GM19240 (cell line): ENCODE results near the gene RBMS3.

ENCODE experiments used
- DNase-seq: peaks from one replicate; pipeline ENCODE4 v3.0.0; 2011; ENCODE audit warnings: low spot score; ENCODE audit not compliant: insufficient read length

The RBMS3 gene

DNA sequence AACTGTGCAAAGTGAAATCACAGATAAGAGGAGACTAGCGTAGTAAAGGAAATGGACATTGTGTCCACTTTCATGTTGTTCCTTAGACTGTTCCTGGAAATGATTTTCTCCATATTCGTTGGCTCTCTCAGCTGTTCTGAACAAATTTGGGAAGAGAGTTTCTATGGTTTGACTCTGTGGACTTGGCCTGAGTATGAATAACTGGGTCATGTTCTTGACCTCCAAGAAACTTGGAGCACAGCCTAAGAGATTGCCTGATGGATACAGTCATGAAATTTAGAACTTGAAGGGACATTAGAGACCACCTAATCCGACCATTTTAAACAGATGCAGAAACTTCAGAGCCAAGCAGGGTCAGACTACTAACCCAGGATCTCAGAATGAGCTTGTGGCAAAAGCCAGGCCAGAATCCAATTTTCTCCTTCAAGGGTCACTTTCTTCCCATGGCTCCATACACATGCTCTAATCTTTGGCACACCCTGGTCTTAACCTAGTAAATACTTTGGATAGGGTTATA lies 430.4 kb downstream of the RBMS3 start:
- DNase-seq: no peak

DNA sequence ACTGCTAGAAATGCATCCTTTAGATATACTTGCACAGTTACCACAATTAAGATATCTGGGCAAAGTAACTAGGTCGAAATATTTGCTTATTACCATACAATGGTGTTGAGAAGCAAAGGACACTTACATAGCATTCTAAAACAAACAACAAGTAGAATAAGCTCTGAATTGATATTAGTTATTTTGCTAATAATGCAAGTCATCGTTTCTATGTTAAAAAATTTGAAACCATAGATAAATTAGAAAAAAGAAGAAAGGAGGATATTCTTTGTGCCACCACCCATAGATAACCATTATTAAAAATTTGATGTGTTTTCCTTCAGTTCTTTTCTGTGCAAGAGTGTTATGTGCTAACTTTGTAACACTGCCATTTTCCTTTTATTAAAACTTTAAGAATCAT lies 435.3 kb downstream of the RBMS3 start:
- no peak for DNase-seq

DNA sequence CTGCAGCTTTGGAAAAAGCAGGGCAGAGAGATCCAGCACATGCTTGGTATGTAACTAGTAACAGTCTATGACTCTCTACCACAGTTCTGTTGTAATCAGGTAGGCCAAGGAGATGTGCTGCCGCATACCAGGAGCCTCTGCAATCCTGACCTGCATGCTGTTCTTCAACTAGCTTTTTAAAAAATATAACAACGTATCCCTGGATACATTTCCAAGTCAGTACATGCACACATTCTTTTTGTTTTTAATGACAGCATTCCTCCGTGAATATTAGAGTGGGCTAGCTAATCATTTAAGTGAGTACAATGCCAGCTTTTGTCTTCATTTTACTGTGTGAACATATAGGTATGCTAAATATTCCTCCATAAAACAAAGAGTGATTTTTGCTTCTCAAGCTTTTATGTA lies 437.8 kb downstream of the RBMS3 start:
- DNase-seq: no peak

DNA sequence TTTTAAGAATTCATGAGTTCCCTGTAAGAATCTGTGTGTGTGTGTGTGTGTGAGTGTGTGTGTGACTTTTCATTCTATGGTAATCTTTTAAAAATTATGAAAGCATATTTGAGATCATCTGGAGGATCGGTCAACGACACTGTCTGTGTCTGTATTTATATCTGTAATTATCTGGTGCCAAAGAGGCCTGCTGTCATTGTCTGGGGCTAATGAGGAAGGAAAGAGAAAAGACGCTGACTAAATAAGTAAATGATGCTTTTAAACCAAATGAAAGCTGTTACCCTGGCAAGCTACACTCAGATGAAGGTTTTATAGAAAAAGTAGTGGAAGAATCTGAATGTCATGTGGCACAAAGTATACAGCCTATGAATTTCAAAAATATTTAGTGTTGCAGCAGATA lies 439.8 kb downstream of the RBMS3 start:
- no peak for DNase-seq

DNA sequence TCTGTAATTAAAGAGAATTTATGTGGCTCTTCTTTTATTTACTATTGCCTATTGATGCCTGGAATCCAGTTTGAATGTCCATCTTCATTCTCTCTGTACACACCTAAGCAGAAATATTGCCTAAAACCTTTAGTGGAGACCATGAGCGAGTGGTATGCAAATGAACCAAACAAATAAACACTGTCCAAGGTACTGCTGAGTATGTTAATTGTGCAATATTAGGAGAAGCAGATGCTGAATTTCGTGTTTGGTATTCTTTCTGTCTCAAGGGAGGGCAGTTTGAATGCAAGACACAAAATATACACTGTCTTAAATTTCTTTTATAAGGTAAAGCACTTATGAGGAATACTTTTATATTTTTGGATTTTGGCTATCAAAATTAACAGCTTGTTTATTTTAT lies 440.9 kb downstream of the RBMS3 start:
- DNase-seq: no peak

DNA sequence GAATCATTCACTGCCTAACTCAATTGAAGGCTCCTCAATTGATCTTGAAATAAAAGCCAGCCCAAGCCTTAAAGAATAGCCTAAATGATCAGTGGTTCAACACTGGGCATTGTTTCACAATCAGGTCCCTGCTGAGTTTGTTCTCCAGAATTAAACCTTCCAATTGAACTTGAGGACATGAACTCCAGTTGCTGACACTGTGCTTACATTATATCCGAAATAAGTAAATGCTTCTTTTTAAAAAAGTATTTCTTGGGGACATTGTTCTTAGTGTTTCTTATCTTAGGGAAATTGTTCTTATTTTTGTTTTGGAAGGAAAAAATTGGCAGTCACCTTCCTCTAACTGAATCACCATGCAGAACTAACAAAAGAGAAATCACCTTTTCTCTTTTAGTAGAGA lies 450.2 kb downstream of the RBMS3 start:
- DNase-seq: no peak

DNA sequence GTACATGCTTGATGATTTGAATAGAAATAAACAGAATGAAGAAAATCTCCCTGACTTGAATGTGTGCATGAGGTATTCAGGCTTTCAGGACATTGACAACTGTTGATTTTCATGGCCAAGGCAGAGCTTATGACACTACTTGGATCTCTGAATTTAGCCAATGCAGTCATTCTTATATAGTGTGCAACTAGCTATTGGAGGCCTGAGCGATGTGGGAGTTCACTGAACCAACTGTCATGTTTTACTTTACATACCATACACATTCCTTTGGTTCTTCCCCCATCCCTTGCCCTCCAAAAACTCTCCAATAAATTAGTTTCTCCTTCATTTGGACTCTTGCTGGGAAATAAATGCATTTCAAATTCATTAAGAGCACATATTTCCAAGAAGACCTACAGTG lies 460.4 kb downstream of the RBMS3 start:
- no peak for DNase-seq

DNA sequence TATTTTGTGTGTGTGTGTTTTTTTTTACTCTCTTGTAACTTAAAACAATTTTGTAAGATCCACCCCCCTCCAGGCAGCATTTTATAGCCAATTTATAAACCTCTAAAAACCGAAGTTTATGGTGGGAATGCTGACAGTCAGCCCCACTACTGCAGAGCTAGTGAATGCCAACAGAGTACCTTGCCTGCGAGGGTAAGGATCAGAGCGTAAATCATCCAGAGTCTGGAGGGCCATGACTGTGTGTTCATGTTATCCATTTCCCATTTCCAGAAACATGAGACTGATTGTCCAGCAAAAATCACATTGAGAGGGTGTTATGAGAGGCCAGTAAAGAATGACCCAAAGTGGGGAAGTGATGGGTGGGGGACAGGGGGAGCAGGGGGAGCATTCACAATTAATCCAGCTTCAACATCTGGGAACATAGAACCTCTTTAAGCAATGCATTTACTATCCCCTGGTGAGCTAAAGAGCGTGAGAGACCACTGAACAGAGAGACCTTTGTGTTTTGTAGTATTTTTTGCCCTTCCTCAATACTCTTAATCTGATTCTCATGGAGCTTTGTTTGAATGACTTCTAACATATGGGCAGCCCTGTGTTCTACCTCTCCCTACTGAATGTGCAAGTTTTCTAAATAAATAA lies 464.5 kb downstream of the RBMS3 start:
- DNase-seq: no peak

DNA sequence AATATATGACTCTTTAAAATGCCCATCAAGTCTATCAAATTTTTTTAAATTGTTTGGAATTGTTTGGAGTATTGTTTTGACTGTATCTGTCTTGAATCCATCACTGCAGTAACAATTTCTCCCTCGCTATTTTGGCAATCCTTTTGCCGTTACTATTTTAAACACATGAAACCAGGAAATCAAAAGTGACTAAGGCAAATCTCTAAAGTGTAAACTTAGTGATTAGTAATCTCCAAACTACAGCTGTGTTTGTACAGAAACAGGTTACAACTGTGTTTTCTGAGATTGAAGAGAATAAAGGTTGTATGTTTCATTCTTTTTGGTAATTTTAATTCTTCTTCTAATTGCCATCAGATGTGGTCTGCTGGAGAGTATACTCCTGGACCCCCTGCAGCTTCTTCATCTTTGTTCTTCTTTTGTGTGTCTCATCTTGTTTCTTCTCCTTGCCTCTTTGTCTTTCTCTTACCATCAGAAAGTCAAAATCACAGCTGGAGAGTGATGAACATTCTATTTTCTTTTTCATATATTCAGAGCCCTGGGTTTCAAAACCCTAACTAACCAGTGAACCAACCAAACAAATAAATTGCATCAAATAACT lies 465.4 kb downstream of the RBMS3 start:
- DNase-seq: no peak

DNA sequence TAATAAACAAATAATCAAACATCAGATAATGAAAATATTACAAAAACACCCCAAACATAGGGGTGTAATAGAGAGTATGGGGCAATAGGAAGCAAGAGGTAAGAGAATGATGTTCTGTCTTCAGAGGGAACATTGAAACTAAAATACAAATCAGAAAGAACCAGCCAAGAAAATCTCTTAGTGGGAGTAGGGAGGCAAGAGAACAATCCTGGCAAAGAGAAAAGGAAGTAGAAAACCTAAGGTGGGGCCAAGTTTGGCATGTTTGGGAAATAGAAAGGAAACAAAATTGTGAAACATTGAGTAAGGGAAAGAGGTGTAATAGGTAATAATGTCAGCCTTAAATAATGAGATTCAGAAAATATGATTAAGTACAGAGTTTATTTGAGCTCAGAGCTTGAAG lies 467.1 kb downstream of the RBMS3 start:
- no peak for DNase-seq

DNA sequence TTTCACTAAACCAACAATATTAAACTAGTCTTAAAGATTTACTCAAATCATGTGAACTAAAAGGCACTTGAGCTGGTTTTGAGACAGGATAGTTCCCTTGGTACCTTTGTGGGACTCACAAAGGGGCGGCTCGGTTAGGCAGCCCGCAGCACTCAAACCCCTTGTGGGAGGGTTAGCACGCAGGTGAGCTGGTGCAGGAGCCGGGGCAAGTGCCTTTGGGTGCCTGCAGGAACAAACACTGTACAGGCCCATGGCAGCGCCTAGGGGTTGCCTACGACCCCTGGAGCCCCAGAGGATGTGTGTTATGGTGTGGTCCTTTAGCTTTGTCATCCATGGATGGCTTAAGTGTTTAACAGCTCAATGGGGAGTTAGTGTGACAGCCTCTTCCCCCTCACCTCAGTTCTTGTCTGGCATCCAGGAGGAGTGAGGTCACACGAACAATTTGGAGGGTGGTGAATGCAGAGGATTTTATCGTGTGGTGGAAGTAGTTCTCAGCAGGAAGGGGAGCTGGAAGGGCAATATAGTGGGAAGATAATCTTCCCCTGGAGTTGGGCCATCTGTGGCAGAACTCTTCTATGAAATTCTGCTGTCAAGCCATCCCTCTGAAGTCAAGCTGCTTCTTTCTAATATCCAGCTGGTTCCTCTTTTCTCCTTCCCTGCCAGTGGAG lies 470.9 kb downstream of the RBMS3 start:
- no peak for DNase-seq

DNA sequence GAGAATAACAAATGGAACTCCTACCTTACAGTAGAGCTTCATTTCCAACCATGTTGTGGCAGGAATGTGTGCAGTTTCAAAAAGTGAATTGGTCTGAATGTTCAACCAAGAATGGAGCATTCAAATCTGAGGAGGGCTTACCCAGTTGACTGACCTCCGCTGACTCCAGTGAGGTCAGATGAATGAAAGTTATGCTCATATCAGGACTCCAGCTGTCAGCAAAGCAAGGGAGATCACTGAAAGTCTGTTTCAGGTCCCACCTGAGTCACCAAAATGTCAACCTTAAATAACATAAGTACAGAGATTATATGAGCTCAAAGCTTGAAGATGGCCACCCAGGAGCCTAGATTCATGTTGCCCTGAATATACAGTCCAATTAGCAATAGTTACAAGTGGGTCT lies 473.5 kb downstream of the RBMS3 start:
- no peak for DNase-seq

DNA sequence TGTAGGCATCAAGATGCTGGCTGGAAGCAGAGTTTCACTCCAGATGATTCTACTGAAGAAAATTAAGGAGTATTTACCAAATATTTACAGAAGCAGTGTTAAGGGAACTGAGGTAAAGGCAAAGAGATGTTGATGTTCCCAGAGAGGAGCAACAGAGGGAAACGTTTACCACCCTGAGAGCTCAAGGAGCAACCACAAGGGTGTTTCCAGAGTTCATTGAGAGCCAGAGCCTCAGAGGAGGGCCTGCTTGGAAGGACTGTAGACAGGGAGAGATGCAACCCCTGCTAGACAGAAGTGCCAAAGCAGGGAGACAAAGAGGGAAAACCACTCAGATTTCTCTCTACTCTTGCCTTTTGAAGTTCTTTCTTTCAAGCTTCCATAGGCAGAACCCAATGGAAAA lies 474.5 kb downstream of the RBMS3 start:
- DNase-seq: no peak

DNA sequence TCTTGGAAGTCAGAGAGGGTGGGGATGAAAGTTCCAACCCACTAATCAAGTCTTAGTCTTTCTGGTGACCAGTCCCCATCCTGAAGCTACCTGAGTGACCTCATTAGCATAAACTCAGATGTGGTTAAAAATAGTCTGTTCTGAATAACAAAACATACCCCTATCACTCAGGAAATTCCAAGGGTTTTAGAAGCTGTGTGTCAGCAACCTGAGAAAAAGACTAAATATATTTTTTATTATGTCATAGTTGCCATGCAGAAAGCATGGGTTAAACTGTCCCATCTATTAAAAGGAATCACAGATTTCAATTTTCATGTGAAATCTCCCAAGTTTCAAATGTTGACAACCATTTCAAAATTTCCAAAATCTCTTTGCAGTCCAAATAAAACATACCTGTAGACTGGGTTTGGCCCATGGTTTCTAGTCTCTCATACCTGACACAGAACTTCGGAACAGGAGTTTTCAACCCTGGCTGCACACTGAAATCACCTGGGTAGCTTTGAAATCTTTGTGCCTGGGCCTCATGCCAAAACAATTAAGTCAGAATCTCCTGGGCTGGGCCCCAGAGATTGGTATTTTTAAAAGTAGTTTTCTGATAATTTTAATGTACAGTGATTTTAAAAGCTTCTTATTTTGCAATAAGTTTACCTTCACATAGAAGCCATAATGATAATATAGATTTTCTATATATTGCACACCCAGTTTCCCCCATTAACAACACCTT lies 476.3 kb downstream of the RBMS3 start:
- DNase-seq: no peak

DNA sequence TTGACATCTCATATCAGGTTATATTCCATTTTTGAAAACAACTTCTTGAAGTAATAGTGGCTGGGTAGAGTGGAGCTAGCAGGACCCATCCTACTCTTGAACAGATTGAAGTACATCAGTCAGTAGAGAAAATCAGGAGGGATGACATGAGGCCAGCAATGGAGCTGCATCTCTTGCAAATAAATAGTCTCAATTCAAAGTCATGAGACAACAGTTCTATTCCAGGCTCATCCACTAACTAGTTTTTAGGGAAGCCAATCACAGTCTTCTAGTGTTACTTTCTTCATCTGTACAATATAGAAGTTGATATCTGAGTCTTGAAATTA lies 477.2 kb downstream of the RBMS3 start:
- no peak for DNase-seq

DNA sequence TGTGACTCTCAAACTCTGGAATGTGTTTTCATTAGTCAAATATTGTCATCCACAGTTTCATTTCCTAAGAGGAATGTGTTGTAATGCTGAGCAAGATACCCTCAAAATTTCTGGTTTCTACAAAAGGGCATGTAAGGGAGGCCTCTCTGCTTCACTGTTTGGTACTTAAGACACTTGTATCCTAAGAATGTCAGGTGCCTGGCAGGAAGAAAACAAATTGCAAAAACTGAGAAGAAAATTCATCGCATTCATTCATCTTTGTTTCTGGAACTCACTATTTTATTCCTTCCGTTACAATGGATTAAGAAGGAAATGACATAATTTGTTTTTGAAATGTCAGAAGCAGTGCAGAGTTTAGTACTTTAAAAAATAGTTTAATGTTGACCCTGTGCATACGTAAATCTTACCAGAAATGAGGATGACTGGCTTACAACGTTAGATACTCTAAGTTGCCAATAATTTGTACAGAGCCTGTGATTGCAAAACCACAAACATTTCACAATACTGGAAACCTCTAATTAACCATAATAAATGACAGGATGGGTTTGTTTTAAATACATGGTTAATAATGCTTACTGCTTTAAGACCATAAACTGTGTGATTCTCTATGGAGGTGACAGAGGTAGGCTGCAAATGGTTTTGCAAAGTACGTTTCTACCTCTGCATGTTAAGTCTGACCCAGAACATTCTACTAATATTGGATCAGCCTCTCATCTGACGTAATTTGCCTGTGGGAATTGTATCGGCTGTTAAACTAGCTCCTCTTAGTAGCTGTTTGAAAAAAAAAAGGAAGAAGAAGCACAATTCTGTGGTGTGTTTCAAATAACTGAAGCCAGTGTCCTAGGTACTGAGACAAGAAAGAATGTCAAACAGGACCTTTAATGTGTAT lies 477.8 kb downstream of the RBMS3 start:
- no peak for DNase-seq

DNA sequence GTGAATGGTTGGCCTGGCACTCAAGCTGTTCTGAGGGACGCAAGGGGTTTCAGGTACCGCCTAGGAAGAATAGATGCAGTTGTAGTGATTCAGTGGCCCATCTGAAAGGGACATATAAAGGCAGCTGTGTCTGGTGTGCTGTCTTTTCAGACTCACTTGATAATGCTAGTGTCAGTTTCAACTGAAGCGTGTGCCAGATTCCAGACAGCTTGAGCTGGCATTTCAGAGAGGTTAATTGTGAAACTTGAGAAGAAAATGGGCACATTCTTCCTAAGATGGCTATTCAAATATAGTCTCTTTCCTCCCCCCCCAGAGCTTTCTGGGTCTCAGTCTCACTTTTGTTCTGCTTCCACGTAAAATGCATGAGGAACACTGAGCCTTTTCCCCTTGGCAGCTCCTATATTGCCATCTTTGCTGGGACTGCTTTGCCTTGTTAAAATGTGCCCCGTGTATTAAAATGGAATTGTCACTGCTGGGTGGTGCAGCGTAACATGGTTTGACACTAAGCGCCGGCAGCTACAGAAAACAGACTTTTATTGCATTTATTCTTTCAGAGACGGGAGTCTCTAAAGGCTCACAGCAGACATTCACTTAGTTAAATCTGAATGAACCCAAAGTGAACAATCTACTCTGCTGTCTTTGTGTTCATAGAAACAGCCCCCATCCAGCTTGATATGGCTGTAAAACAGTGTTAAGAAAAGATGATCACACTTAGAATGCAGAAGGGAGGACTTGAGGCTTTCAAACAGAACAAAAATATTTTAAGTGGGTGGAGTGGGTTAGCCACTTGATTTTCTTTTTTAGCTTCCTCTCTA lies 478.7 kb downstream of the RBMS3 start:
- DNase-seq: no peak

DNA sequence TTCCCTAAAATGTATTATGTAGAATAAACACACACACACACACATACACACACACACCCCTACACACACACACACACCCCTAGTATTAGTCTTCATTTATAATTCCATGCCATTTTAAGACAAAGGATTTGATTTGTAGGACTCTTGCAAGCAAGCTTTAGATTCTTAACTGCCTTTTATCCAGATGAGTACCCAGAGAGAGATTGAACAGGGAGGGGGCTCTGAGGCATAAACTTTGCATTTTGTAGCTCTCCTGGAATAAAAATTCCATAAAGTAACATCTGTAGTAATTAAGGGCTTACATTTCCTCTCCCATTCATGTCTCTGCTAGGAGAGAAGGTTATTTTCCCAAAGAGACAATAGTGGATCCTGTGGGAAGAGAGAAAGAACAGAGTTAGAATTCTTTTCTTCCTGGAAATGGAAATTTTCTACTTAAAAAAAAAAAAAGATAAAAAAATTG lies 479.4 kb downstream of the RBMS3 start:
- no peak for DNase-seq

DNA sequence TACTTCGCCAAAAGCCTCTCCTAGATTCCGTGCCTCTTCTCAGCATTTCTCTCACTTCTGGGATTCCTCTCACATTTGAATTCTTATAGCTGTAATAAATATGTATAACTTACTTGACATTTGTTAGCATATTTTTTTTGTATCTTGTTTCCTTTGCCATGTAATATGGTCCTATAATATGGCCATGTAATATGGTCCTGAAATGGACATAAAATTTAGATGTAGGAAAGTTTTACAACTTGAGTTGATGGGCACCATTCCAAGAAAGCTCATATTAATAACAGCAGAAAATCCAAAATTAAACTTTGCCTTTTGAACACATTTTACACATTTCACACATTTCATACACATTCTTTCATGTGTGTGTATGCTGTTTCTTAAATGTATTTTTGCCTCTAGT lies 480.6 kb downstream of the RBMS3 start:
- DNase-seq: no peak

DNA sequence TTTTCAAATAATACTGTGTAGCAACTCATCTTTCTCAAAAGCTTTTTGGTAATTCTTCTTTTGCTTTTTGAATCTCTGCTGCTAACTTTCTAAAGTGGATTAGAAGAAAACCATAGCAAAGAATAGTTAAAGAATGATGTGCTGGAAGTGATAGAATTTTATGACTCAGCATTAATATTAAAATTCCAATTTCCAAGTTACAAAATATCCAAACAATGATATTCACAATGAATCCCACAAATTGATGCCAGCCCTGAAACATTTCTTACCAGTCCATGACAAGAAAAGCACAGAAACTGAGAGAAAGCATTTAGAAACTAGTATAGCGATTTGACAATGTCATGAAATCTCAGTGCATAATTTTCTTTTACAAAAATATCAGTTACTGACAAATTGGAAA lies 482.2 kb downstream of the RBMS3 start:
- no peak for DNase-seq
